Activated CD8-positive, alpha-beta memory T cell treated with anti-CD3 and anti-CD28 coated beads, Interleukin-2, amount 10 ng/mL, durations not matched to agents 7 days and 5 days (primary cell): ENCODE measurements around the gene HUNK. TPM values are rescaled to one million over a fixed set of nuclear protein-coding genes. Genes with fewer than 3 reads are reported as not detected.

Source experiments
- ATAC-seq: fragments of 150-1000 bp; cut with Tn5 transposase; one replicate; pipeline ENCODE4 v1.10.0; 2021; ENCODE audit warnings: moderate library complexity
- CTCF ChIA-PET: fragments of 350-600 bp; sonication (Branson Sonifier 250); formaldehyde crosslinking; loops from one replicate; lab custom pipeline; 2021; ENCODE audit warnings: antibody characterized with exemption; lab: Charles Lee
- DNase-seq: peaks from one replicate; pipeline ENCODE4 v3.0.0-alpha.2; 2020
- H3K27ac Mint-ChIP-seq: one replicate; pipeline ENCODE4 v1.8.0; 2021; ENCODE audit warnings: mild to moderate bottlenecking, mixed read lengths
- H3K27me3 Mint-ChIP-seq: one replicate; pipeline ENCODE4 v1.8.0; 2021; ENCODE audit warnings: mixed read lengths
- H3K36me3 Mint-ChIP-seq: one replicate; pipeline ENCODE4 v1.8.0; 2021; ENCODE audit warnings: mild to moderate bottlenecking, mixed read lengths
- H3K4me1 Mint-ChIP-seq: one replicate; pipeline ENCODE4 v1.8.0; 2021; ENCODE audit warnings: mixed read lengths
- H3K4me3 Mint-ChIP-seq: one replicate; pipeline ENCODE4 v1.8.0; 2021; ENCODE audit warnings: mild to moderate bottlenecking, moderate library complexity, mixed read lengths
- H3K9me3 Mint-ChIP-seq: one replicate; pipeline ENCODE4 v1.8.0; 2022; ENCODE audit warnings: low read depth, mixed read lengths
- total RNA-seq, 2 experiments: library from RNA; stranded (reverse); gene quantifications; one replicate each; pipeline ENCODE4 v1.2.3, GENCODE V29; 2021

The HUNK gene
- total RNA-seq, 2 experiments from 2014 or later: 0.28 TPM; not detected in 1

GRCh38 chr21:31893851-31894415 lies 21.1 kb downstream of the HUNK start:
- no peak overlapping the region for H3K4me3 Mint-ChIP-seq
- H3K36me3 Mint-ChIP-seq: no peaks in the 10 kb centered on the region
- CTCF ChIA-PET: no interaction called here
- no peaks in the 10 kb centered on the region for H3K9me3 Mint-ChIP-seq
- no peaks in the 10 kb centered on the region for H3K4me1 Mint-ChIP-seq
- peaks cover 3% of the 10 kb centered on the region for H3K27me3 Mint-ChIP-seq
- H3K27ac Mint-ChIP-seq: no peak overlapping the region
- DNase-seq (no peak), ATAC-seq (no peak)

DNA sequence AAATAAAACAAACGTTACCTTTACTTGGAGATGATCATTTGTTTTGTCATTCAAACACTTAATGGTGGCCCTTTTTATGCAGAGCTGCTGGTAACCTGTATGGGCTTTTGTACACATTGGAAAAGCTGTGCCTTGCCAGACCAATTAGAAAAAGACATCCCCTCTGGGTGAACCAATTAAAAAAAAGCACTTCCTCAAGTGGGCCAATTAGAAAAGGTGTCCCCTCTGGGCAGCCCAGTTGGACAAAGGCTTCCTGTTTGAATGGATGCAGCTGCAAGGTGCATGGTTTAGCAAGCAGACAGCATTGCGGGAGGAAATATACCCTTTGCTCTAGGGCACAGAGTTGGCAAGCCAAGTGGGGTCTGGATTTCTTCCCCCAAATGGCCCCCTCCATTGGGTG lies 21.6 kb downstream of the HUNK start:
- ATAC-seq (no peak), DNase-seq (no peak)
- H3K9me3 Mint-ChIP-seq: no peaks in the 10 kb centered on the region
- H3K4me1 Mint-ChIP-seq: no peaks in the 10 kb centered on the region
- CTCF ChIA-PET: no interaction called here
- H3K4me3 Mint-ChIP-seq: no peak overlapping the region
- peaks cover 3% of the 10 kb centered on the region for H3K27me3 Mint-ChIP-seq
- H3K27ac Mint-ChIP-seq: no peak overlapping the region
- H3K36me3 Mint-ChIP-seq: no peaks in the 10 kb centered on the region

GRCh38 chr21:31895077-31895835 lies 22.4 kb downstream of the HUNK start:
- DNase-seq (no peak), ATAC-seq (no peak)
- Mint-ChIP-seq H3K27me3 (peaks cover 3% of the 10 kb centered on the region), H3K4me1 (no peaks in the 10 kb centered on the region), H3K9me3 (no peaks in the 10 kb centered on the region), H3K36me3 (no peaks in the 10 kb centered on the region), H3K27ac (no peak overlapping the region), H3K4me3 (no peak overlapping the region)
- CTCF ChIA-PET: no interaction called here

- H3K27me3 Mint-ChIP-seq: peaks cover 3% of the 10 kb centered on the region
- H3K4me1 Mint-ChIP-seq: no peaks in the 10 kb centered on the region
- H3K9me3 Mint-ChIP-seq: no peaks in the 10 kb centered on the region
- ATAC-seq (no peak), DNase-seq (no peak)
- H3K27ac Mint-ChIP-seq: no peak overlapping the region
- H3K36me3 Mint-ChIP-seq: no peaks in the 10 kb centered on the region
- no peak overlapping the region for H3K4me3 Mint-ChIP-seq
- CTCF ChIA-PET: no interaction called here
Measured at GRCh38 chr21:31896019-31896418, 23.2 kb downstream of the HUNK start.

DNA sequence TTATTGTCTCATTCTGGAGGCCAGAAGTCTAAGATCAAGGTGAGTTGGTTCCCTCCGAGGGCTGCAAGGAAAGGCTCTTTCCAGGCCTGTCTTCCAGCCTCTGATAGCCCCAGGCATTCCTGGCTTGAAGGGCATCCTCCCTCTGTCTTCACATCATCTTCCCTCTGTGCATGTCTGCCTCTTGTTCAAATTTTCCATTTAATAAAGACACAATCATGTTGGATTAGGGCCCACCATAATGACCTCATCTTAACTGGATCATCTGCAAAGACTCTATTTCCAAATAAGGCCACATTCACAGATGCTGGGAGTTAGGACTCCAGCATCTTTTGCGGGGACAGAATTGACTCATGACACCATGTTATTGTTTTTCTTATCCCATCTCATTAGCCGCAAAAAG lies 24.5 kb downstream of the HUNK start:
- Mint-ChIP-seq H3K27me3 (peaks cover 3% of the 10 kb centered on the region), H3K27ac (no peak overlapping the region), H3K36me3 (no peaks in the 10 kb centered on the region), H3K9me3 (no peaks in the 10 kb centered on the region), H3K4me3 (no peak overlapping the region), H3K4me1 (no peaks in the 10 kb centered on the region)
- ATAC-seq (no peak), DNase-seq (no peak)
- CTCF ChIA-PET: no interaction called here

DNA sequence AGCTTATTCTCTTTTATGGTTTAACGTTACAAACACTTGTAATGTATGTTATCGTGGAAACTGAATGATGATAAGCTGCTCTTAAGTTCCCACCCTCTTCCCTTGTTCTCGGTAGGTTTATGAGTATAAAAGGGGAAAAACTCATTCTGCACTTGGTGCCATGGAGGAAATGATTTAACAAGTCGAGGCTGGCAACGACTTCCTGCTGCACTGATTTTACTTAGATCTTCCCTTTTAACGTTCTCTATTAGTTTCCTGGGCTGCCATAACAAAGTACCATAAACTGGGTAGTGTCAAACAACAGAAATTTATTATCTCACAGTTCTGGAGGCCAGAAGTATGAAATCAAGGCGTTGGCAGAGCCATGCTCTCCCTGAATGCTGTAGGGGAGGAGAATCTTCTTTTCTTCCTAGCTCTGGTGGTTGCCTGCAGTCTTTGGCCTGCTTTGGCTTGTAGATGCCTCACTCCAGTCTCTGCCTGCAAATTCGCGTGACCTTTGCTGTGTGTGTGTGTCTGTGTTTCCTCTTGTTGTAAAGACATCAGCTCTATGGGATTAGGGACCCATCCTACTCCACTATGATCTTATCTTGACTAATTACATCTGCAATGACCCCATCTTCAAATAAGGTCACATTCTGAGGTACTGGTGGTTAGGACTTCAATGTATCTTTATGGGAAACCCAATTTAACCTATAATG lies 26.3 kb downstream of the HUNK start:
- H3K27me3 Mint-ChIP-seq: no peaks in the 10 kb centered on the region
- CTCF ChIA-PET: interaction anchor here (1.2 kb wide), 1 partner anchor 26 kb away, joined by 3 read pairs; no protein-coding TSS in a partner anchor
- no peaks in the 10 kb centered on the region for H3K4me1 Mint-ChIP-seq
- H3K4me3 Mint-ChIP-seq: no peak overlapping the region
- ATAC-seq (no peak), DNase-seq (no peak)
- H3K36me3 Mint-ChIP-seq: no peaks in the 10 kb centered on the region
- H3K9me3 Mint-ChIP-seq: no peaks in the 10 kb centered on the region
- H3K27ac Mint-ChIP-seq: no peak overlapping the region

DNA sequence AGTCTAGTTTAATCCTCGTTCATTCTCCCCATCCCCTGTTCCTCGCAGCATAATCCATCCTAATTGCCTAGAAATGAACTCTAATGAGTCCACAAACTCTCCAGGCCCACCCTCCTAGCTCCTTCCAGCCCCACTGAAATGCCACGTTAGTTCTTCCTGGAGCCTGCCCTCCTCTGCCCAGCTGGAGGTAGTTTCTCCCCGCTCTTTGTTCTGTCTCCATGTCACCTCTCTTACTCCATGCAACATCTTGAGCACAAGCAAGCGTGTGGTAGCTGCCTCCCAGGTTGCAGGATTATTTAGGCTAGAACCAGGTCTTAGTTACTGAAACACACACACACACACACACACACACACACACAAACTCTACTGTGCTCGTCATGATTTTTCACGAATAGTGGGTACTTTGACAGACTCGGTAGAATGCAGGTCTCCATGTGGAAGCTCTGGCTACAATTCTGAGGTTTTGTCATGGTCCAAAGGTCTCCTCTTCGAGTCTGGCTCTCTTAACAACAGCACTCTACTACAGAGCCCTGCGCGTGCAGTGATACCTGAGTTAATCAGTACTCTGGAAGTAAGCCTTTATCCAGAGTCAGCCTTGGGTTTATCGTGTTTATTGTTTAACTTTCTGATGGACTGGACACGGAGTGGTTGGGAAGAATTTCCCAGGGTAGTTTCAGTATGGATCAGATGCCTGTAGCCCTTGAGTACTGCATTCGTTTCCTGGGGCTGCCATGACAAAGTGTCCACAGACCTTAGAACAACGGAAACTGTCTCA lies 27.5 kb downstream of the HUNK start:
- H3K4me3 Mint-ChIP-seq: no peak overlapping the region
- no peak overlapping the region for H3K27ac Mint-ChIP-seq
- CTCF ChIA-PET: interaction anchor here (1.2 kb wide), 1 partner anchor 27 kb away, joined by 3 read pairs; no protein-coding TSS in a partner anchor
- H3K9me3 Mint-ChIP-seq: no peaks in the 10 kb centered on the region
- H3K36me3 Mint-ChIP-seq: no peaks in the 10 kb centered on the region
- no peaks in the 10 kb centered on the region for H3K4me1 Mint-ChIP-seq
- peaks cover 2% of the 10 kb centered on the region for H3K27me3 Mint-ChIP-seq
- no peak for ATAC-seq
- DNase-seq: no peak

GRCh38 chr21:31901315-31901714 lies 28.5 kb downstream of the HUNK start:
- Mint-ChIP-seq H3K27me3 (peaks cover 5% of the 10 kb centered on the region), H3K9me3 (no peaks in the 10 kb centered on the region), H3K36me3 (no peaks in the 10 kb centered on the region), H3K4me3 (no peak overlapping the region), H3K27ac (no peak overlapping the region), H3K4me1 (no peaks in the 10 kb centered on the region)
- CTCF ChIA-PET: no interaction called here
- DNase-seq: no peak
- no peak for ATAC-seq

- peaks cover 10% of the 10 kb centered on the region for H3K27me3 Mint-ChIP-seq
- no peaks in the 10 kb centered on the region for H3K9me3 Mint-ChIP-seq
- no peak overlapping the region for H3K27ac Mint-ChIP-seq
- no peak for ATAC-seq
- no peaks in the 10 kb centered on the region for H3K36me3 Mint-ChIP-seq
- H3K4me3 Mint-ChIP-seq: no peak overlapping the region
- no peak for DNase-seq
- CTCF ChIA-PET: no interaction called here
- H3K4me1 Mint-ChIP-seq: no peaks in the 10 kb centered on the region
Measured at GRCh38 chr21:31902438-31902837, 29.6 kb downstream of the HUNK start.

DNA sequence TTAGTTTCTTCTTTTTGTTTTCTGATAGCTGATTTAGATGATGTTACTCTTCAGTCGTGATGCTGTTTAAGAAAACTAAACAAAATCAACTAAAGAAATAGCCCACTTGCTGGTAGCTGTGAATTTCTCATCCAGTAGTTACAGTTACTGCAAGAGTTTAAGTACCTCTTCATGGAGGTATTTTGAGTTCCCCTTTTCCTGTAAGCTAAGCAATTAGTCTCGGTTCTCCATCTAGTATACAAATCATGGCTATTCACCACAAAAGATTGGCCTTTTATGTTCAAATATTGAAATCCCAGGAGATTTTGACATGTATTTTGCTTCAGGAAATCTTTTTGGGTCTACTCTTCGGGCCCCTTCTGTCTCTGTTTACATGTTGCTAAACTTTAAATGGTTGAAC lies 31.1 kb downstream of the HUNK start:
- Mint-ChIP-seq H3K36me3 (no peaks in the 10 kb centered on the region), H3K9me3 (no peaks in the 10 kb centered on the region), H3K27me3 (peaks cover 21% of the 10 kb centered on the region), H3K4me1 (no peaks in the 10 kb centered on the region), H3K4me3 (no peak overlapping the region), H3K27ac (no peak overlapping the region)
- no peak for ATAC-seq
- no peak for DNase-seq
- CTCF ChIA-PET: no interaction called here

DNA sequence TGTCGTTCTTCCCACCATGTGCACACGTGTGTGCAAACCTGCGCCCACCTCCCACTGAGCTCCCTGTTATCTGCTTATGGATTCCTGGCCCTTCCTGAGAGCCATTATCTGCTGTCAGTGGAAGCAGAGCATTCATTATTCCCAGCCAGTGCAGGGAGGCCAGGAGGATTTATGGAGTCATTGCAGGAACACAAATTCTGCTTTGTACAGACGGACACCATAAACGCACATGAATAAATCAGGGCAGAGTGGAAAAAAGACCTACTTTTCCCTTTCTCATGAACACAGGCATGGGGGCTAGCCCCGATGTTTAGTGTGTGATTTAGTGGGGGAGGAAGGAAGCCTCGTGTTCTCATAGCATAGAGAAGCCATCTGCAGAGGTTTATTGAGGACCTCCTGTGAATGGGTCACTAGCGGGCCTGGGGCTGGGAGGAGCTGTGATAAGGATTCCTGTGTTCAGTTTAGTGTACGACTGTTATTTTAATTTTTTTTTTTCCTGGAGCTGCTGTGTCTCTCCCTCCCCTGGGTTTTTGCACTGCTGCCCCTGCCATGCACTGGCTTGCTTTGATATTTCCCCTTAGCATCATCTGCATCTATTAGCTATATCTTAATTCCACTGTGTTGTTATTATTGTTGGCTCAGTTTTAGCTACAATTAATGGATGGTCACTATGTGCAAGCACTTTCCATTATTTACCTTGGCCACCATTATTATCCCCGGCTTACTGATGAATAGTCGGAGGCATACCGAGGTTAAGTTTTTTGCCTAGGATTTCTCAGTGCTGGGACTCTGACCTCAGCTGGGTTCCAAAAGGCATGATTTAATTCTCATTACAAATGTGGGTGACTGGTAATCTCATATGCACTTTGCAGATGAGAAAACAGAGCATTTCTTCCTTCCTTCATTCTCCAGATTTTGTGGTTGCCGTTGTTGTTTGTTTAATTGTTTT lies 33.0 kb downstream of the HUNK start:
- no peak overlapping the region for H3K27ac Mint-ChIP-seq
- CTCF ChIA-PET: no interaction called here

DNA sequence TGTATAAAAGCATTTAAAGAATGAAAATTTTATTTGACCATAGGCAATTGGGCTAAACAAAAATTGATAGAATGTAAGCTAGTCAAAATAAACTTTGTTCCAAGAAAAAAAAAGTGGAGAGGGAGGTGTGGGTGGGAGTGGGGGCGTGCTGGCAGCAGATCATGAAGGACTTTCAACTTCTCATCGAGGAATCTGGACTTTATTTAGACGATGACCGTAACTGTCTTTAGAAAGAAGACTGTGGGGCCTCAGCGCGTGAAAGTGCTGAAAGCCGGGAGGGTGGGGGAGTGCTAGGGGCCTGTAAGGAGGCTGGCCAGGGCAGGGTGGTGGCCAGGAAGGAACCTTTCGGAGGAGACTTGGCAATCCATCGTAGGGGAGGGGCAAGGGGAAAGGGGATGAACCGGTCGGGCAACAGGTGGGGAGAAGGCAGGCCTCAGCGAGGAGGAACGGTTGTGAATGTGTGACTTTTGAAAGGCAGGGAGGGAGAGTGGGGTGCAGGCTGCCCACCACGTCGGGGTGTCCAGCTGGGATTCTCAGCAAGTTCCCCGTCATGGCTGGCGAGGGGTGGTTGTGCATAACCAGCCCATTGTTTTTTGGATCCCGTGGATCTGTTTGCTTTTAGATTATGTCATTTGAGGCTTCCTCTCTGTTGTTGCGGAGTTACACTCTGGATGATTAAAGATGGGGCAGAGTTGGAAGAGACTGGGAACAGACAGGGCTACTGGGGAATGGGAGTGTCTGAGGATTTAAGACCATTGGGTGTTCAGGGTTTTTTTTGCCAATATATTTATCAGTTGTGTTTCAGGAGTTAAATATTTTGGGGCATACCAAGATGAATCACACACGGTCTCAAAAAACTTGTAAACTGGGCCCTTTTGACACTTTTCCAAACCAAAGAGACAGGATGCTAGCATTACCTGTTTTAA lies 35.5 kb downstream of the HUNK start:
- H3K27ac Mint-ChIP-seq: no peak overlapping the region
- CTCF ChIA-PET: no interaction called here
- H3K36me3 Mint-ChIP-seq: no peaks in the 10 kb centered on the region
- ATAC-seq (no peak), DNase-seq (no peak)
- no peak overlapping the region for H3K4me3 Mint-ChIP-seq
- no peaks in the 10 kb centered on the region for H3K4me1 Mint-ChIP-seq
- peaks cover 33% of the 10 kb centered on the region for H3K27me3 Mint-ChIP-seq
- no peaks in the 10 kb centered on the region for H3K9me3 Mint-ChIP-seq

More for the DNA sequence above, 33.0 kb downstream of the HUNK start:
- DNase-seq (no peak), ATAC-seq (no peak)
- Mint-ChIP-seq H3K27me3 (peaks cover 33% of the 10 kb centered on the region), H3K4me1 (no peaks in the 10 kb centered on the region), H3K36me3 (no peaks in the 10 kb centered on the region), H3K9me3 (no peaks in the 10 kb centered on the region), H3K4me3 (no peak overlapping the region)
